22Rv1 (cell line): ENCODE data around the gene ARF1.

Experiments
- H3K27ac ChIP-seq: fragments of 450-650 bp; 2 replicates; pipeline ENCODE4 v1.5.1; 2017
- CTCF ChIP-seq: fragments of 450-650 bp; IDR thresholded peaks from 2 replicates; pipeline ENCODE4 v1.5.1; 2017; ENCODE audit warnings: mild to moderate bottlenecking
- ZFX ChIP-seq: fragments of 450-650 bp; IDR thresholded peaks from 2 replicates; pipeline ENCODE4 v1.6.1; 2017; ENCODE audit warnings: antibody characterized with exemption, borderline replicate concordance

Gene ARF1

GRCh38 chr1:228058172-228058948 is 24.1 kb upstream of the ARF1 start:
- TF ChIP-seq ZFX (no peak), CTCF (no peak)
- no peak overlapping the region for H3K27ac ChIP-seq

GRCh38 chr1:228058949-228059633 is 23.4 kb upstream of the ARF1 start:
- H3K27ac ChIP-seq: peak overlapping the region; percentile 68
- TF ChIP-seq CTCF (no peak), ZFX (no peak)

GRCh38 chr1:228059634-228060457 is 22.7 kb upstream of the ARF1 start:
- H3K27ac ChIP-seq: peak overlapping the region; percentile 68
- TF ChIP-seq CTCF (no peak), ZFX (no peak)

GRCh38 chr1:228060458-228061190 is 21.9 kb upstream of the ARF1 start:
- H3K27ac ChIP-seq: peak overlapping the region; percentile 68
- TF ChIP-seq CTCF: no peak; the same call in none of the 2 replicates
- TF ChIP-seq ZFX: no peak

- no peak overlapping the region for H3K27ac ChIP-seq
- TF ChIP-seq CTCF (no peak), ZFX (no peak)
These were observed 21.0 kb upstream of the ARF1 start for GRCh38 chr1:228061411-228062084.

GRCh38 chr1:228062085-228062791 is 20.3 kb upstream of the ARF1 start:
- H3K27ac ChIP-seq: no peak overlapping the region
- no peak for TF ChIP-seq ZFX
- no peak for TF ChIP-seq CTCF
